ENCODE data around the gene TEX19. TPM values are rescaled to one million over a fixed set of nuclear protein-coding genes. Genes with fewer than 3 reads are reported as not detected.

The TEX19 gene
- total RNA-seq, 3 donors from 2014 or later (not counting 1 experiment from before 2014, with no cell fraction given), result not detected

DNA sequence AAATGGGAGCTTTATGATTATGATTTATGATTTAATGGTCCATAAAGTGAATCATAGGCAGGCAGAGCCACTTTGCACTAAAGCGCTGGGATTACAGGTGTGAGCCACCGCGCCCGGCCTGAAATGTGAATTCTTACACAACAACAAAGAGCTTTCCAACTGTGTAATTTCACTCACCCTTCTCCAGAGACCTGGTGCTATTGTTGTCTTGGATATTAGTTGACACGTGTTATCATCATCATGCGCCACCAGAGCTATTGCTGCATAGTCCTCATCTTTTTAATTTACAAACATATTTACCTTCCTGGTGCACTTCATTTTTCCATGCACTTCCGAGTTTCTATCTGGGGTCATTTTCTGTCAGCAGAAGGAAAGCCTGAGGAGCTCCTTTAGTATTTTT, 7.7 kb downstream of the TEX19 start:
- Mint-ChIP-seq H3K4me3 (no peak overlapping the region), H3K9me3 (no peaks in the 10 kb centered on the region), H3K27me3 (ENCODE audit: low read depth in 2 of 2) (peaks cover 10 to 31% of the 10 kb centered on the region in 2 donors), H3K36me3 (no peaks in the 10 kb centered on the region), H3K4me1 (peaks cover 7 to 9% of the 10 kb centered on the region in 2 donors), H3K27ac (no peak overlapping the region)
- Histone ChIP-seq H3K9me3 (ENCODE audit: control insufficient read depth, insufficient read depth, low read length) (no peaks in the 10 kb centered on the region), H3K27me3 (ENCODE audit: control insufficient read depth, insufficient read depth, low read length) (peaks cover 13% of the 10 kb centered on the region), H3K4me1 (ENCODE audit: control insufficient read depth, insufficient read depth, low read length) (peaks cover 10% of the 10 kb centered on the region), H3K4me3 (ENCODE audit: low read length) (no peak overlapping the region), H3K36me3 (ENCODE audit: control insufficient read depth, insufficient read depth, low read length) (no peaks in the 10 kb centered on the region), H3K27ac (ENCODE audit: low read length) (no peak overlapping the region)
- intact Hi-C loops (cut with micrococcal nuclease), result no loop called here
- WGBS (ENCODE audit: insufficient coverage), result 97% methylated on average over 6 of the region's 7 CpGs
- DNase-seq (no peak), ATAC-seq (no peak)
- TF ChIP-seq, protein P1, sequence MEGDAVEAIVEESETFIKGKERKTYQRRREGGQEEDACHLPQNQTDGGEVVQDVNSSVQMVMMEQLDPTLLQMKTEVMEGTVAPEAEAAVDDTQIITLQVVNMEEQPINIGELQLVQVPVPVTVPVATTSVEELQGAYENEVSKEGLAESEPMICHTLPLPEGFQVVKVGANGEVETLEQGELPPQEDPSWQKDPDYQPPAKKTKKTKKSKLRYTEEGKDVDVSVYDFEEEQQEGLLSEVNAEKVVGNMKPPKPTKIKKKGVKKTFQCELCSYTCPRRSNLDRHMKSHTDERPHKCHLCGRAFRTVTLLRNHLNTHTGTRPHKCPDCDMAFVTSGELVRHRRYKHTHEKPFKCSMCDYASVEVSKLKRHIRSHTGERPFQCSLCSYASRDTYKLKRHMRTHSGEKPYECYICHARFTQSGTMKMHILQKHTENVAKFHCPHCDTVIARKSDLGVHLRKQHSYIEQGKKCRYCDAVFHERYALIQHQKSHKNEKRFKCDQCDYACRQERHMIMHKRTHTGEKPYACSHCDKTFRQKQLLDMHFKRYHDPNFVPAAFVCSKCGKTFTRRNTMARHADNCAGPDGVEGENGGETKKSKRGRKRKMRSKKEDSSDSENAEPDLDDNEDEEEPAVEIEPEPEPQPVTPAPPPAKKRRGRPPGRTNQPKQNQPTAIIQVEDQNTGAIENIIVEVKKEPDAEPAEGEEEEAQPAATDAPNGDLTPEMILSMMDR (IDR thresholded peaks at IDR 0.05), result no peak

DNA sequence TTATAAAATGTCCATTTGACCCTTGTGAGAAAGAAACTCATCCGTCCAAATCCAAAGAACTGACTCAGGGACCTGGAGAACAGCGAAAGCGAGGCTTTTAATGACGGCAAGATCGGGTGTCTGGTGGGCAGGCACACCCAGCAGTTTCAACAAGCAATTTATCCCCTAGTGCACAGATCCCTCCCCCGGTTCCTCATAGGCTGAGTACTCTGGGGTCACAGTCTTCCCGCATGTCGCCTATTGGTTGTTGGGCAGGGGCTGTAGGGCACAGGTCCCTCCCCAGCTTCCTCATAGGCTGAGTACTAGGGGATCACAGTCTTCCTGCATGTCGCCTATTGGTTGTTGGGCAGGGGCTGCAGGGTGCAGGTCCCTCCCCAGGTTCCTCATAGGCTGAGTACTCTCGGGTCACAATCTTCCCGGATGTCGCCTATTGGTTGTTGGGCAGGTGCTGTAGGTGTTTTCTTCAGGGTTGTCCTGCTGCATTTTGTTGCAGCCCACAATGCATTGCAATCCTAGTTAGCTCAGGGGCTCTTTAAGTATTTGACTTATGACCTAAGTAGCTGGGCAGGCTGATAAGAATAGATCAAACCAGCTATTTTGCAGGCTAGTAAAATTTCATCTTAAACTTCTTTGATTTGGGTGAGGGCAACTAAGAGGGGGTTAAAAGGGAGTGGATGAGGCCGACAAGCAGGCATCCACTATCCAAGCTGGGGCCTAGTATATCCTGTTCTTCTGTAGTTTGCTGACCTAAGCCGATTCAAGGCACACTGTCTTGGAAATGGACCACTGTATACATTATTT, 8.9 kb downstream of the TEX19 start:
- Histone ChIP-seq H3K9me3 (ENCODE audit: control insufficient read depth, insufficient read depth, low read length) (no peaks in the 10 kb centered on the region), H3K27me3 (ENCODE audit: control insufficient read depth, insufficient read depth, low read length) (peaks cover 18% of the 10 kb centered on the region), H3K4me1 (ENCODE audit: control insufficient read depth, insufficient read depth, low read length) (peaks cover 10% of the 10 kb centered on the region), H3K4me3 (ENCODE audit: low read length) (no peak overlapping the region), H3K27ac (ENCODE audit: low read length) (no peak overlapping the region), H3K36me3 (ENCODE audit: control insufficient read depth, insufficient read depth, low read length) (no peaks in the 10 kb centered on the region)
- TF ChIP-seq, protein P1 (IDR thresholded peaks at IDR 0.05), result no peak
- Mint-ChIP-seq H3K27ac (no peak overlapping the region), H3K27me3 (ENCODE audit: low read depth in 2 of 2) (peaks cover 14 to 37% of the 10 kb centered on the region in 2 donors), H3K36me3 (no peaks in the 10 kb centered on the region), H3K9me3 (no peaks in the 10 kb centered on the region), H3K4me3 (no peak overlapping the region), H3K4me1 (peaks cover 7 to 9% of the 10 kb centered on the region in 2 donors)
- intact Hi-C loops (cut with micrococcal nuclease), result no loop called here
- DNase-seq (no peak), ATAC-seq (no peak)
- WGBS (ENCODE audit: insufficient coverage), result 91% methylated on average over 13 of the region's 14 CpGs

DNA sequence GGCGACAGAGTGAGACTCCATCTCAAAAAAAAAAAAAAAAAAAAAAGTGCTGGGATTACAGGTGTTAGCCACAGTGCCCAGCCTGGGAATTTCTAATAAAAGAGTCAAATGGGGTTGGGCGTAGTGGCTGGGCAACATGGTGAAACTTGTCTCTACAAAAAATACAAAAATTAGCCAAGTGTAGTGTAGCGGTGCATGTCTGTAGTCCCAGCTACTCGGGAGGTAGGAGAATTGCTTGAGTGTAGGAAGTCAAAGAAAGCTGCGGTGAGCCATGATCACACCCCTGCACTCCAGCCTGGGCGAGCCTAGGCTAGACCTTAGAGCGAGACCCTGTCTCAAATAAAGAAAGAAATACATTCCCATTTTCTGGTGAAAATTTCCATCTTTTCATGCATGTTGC, 10.2 kb downstream of the TEX19 start:
- Mint-ChIP-seq H3K4me1 (peaks cover 7 to 9% of the 10 kb centered on the region in 2 donors), H3K36me3 (no peaks in the 10 kb centered on the region), H3K27ac (no peak overlapping the region), H3K4me3 (no peak overlapping the region), H3K9me3 (no peaks in the 10 kb centered on the region), H3K27me3 (ENCODE audit: low read depth in 2 of 2) (peaks cover 22 to 44% of the 10 kb centered on the region in 2 donors)
- H3K27ac ChIP-seq (ENCODE audit: low read length), result no peak overlapping the region
- intact Hi-C loops (cut with micrococcal nuclease), result no loop called here
- H3K27me3 ChIP-seq (ENCODE audit: control insufficient read depth, insufficient read depth, low read length), result peaks cover 22% of the 10 kb centered on the region
- no peak overlapping the region for H3K4me3 ChIP-seq (ENCODE audit: low read length)
- peaks cover 10% of the 10 kb centered on the region for H3K4me1 ChIP-seq (ENCODE audit: control insufficient read depth, insufficient read depth, low read length)
- DNase-seq (no peak), ATAC-seq (no peak)
- H3K36me3 ChIP-seq (ENCODE audit: control insufficient read depth, insufficient read depth, low read length), result no peaks in the 10 kb centered on the region
- 88% methylated on average over 6 of the region's 7 CpGs for whole genome bisulfite sequencing (ENCODE audit: insufficient coverage)
- TF ChIP-seq, protein P1 (IDR thresholded peaks at IDR 0.05), result no peak
- H3K9me3 ChIP-seq (ENCODE audit: control insufficient read depth, insufficient read depth, low read length), result no peaks in the 10 kb centered on the region

Data from natural killer cell (primary cell).